Pulmonary artery endothelial cell (primary cell): ENCODE measurements around the gene BUB3. TPM values are rescaled to one million over a fixed set of nuclear protein-coding genes. Genes with fewer than 3 reads are reported as not detected.

Experiments used
- DNase-seq: peaks from one replicate; pipeline ENCODE4 v3.0.0-alpha.2; 2011; ENCODE audit warnings: low read depth, low spot score
- total RNA-seq: library from RNA; depleted of rRNA; stranded (reverse); fragments of >200 nt; gene quantifications from 2 replicates; pipeline ENCODE4 v1.2.3, GENCODE V29; 2014

Gene BUB3
- total RNA-seq, 1 donor from 2014 or later = 323 TPM

DNA sequence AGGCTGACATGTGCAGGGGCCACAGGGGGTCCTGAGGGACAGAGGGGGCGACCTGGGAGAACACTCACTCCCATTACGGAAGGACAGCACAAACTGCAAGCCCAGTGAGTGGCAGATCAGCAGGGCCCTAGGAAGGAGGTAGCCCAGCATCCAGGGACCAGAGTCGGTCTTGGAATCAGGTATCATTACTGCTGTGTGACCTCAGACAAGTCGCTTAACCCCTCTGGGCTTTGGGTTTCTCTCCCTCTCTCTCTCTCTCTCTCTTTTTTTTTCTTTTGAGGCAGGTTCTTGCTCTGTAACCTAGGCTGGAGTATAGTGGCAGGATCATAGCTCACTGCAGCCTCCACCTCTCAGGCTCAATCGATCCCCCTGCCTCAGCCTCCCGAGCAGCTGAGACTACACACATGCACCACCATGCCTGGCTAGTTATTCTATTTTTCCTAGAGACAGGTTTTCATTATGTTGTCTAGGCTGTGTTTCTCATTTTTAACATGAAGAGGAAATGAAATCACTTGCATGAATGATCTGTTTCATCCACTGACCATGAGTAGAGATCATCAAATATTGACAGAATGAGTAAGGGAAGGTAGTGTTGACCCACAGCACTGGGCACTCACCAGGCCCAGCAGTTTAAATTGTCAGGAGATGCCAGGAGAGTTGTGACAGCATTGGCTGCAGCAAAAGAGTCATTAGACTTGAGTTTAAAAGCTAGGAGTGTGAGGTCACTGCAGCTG lies 49.4 kb downstream of the BUB3 start:
- DNase-seq = no peak

GRCh38 chr10:123204127-123204461 lies 49.9 kb downstream of the BUB3 start:
- no peak for DNase-seq

- DNase-seq = no peak
These were observed 50.8 kb downstream of the BUB3 start for GRCh38 chr10:123205041-123205440.

GRCh38 chr10:123212063-123212462 lies 57.9 kb downstream of the BUB3 start:
- DNase-seq = no peak

- DNase-seq = no peak
These were observed 58.4 kb downstream of the BUB3 start for GRCh38 chr10:123212640-123213039.

- no peak for DNase-seq
These were observed 59.0 kb downstream of the BUB3 start for GRCh38 chr10:123213192-123213591.

Other genes starting within 250 kb of the BUB3 start
- gene FAM24A, start 243.8 kb upstream of the BUB3 start, total RNA-seq = not detected in 2 replicates
- 19.3 and 24.5 TPM in 2 replicates for gene C10orf88, start 200.2 kb upstream of the BUB3 start, total RNA-seq
- 3.0 and 3.9 TPM in 2 replicates for gene PSTK, start 174.0 kb upstream of the BUB3 start, total RNA-seq
- 2.7 and 3.8 TPM in 2 replicates for gene IKZF5, start 145.6 kb upstream of the BUB3 start, total RNA-seq
- gene ACADSB, start 145.4 kb upstream of the BUB3 start, total RNA-seq = 4.5 and 5.7 TPM in 2 replicates
- not detected in 2 replicates for gene HMX3, start 18.4 kb upstream of the BUB3 start, total RNA-seq
- gene HMX2, start 6.3 kb upstream of the BUB3 start, total RNA-seq = not detected in 2 replicates